Stomach smooth muscle (tissue), 2 donors: ENCODE data around the gene PPP2R5C.
"Not testable (repeated sequence)": the region's sequence is repeated elsewhere in the genome, so short reads cannot be mapped to it uniquely, and the experiment has no call there.

Experiments used
- H3K27ac ChIP-seq: one replicate; pipeline ENCODE4 v1.7.0; 2013; ENCODE audit warnings: mild to moderate bottlenecking, low read length, inconsistent platforms
- H3K27me3 ChIP-seq, 2 donors: one replicate each; pipeline ENCODE4 v1.7.0; 2013; ENCODE audit warnings: low read length in 2 of 2; ENCODE audit not compliant: insufficient read depth in 2 of 2, control insufficient read depth in 1 of 2
- H3K36me3 ChIP-seq, 2 donors: one replicate each; pipeline ENCODE4 v1.7.0; 2013; ENCODE audit warnings: low read length in 2 of 2; ENCODE audit not compliant: control insufficient read depth in 2 of 2, insufficient read depth in 2 of 2
- H3K4me1 ChIP-seq: one replicate; pipeline ENCODE4 v1.7.0; 2013; ENCODE audit warnings: low read length; ENCODE audit not compliant: control insufficient read depth, insufficient read depth
- H3K4me3 ChIP-seq, 2 donors: one replicate each; pipeline ENCODE4 v1.7.0; 2013; ENCODE audit warnings: low read length in 2 of 2
- H3K9ac ChIP-seq, 2 donors: one replicate each; pipeline ENCODE4 v1.7.0; 2013; ENCODE audit warnings: low read length in 2 of 2, mild to moderate bottlenecking in 1 of 2
- H3K9me3 ChIP-seq, 2 donors: one replicate each; pipeline ENCODE4 v1.7.0; 2013; ENCODE audit warnings: low read length in 2 of 2; ENCODE audit not compliant: control insufficient read depth in 2 of 2
- donor health status: healthy.
- donor health status: Pancreatic carcinoma.

The PPP2R5C gene

DNA sequence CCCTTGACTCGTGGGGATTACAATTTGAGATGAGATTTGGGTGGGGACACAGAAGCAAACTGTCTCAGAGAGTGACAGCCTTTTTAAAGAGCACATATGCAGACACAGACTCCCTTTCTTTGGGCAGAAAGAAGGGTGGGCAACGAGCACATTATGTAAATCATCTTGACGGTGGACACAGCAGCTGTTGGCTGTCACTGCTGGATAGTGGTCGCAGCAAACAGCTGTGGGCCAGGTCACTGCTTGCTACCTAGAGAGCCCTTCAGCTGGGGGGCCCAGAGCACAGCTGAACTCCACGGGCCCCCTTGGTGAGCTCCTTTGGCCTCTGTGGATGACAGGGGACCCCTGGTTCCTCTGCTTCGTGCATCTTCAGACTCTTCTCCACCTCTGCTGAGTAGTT, 23.1 kb downstream of the PPP2R5C start:
- Histone ChIP-seq H3K27me3 (no peaks in the 10 kb centered on the region), H3K9ac (no peak overlapping the region), H3K36me3 (peaks cover 0 to 3% of the 10 kb centered on the region in 2 donors), H3K4me3 (no peak overlapping the region), H3K27ac (no peak overlapping the region), H3K9me3 (no peaks in the 10 kb centered on the region), H3K4me1 (peaks cover 15% of the 10 kb centered on the region)

DNA sequence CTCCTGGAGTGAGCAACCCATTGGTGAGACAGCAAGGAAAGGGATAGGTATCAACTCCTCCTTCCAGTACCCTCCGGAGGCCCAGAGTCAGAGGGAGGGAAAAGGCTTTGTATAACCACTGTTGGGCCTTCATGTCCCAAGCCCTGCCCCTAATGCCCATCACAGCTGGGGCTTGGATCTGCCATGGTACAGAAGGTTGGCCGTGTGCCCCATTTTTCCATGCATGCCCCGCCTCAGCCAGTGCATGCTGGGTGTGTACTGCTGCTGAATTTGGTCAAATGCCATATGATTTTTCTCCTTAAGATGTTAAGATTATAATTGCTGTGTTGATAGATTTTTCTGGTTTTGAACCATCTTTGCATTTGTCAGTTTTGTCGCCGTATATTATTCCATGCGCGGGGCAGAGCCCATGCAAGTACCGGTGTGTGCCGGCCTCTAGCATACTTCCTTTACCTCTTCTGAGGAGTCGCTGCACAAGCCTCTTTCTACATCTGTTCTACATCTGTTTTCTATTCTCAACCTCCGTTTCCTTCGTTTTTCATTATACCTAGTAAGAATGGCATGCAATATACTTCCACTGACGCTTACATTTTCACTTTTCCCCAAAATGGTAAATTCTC, 26.6 kb downstream of the PPP2R5C start:
- H3K4me1 ChIP-seq = peaks cover 6% of the 10 kb centered on the region
- H3K9me3 ChIP-seq = no peaks in the 10 kb centered on the region
- H3K4me3 ChIP-seq = no peak overlapping the region
- no peak overlapping the region for H3K27ac ChIP-seq
- no peak overlapping the region for H3K9ac ChIP-seq
- no peaks in the 10 kb centered on the region for H3K27me3 ChIP-seq
- peaks cover 0 to 3% of the 10 kb centered on the region in 2 donors for H3K36me3 ChIP-seq

DNA sequence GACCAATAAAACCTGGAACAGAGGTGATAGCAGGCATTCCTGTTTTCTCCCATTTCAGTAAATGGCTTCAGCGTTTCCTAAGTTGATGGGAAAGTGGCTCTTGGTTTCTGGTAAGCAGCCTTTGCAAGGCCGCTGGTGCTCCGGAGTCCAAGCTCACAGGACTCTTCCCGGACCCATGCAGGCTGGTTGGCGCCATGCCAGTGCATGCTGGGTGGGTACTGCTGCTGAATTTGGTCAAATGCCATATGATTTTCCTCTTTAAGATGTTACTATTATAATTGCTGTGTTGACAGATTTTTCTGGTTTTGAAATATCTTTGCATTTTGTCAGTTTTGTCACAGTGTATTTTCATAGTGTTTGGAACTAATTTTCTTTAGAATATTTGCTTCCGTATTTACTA, 27.7 kb downstream of the PPP2R5C start:
- Histone ChIP-seq H3K4me1 (peaks cover 3% of the 10 kb centered on the region), H3K27ac (no peak overlapping the region), H3K36me3 (no peaks in the 10 kb centered on the region), H3K27me3 (no peaks in the 10 kb centered on the region), H3K9ac (no peak overlapping the region), H3K9me3 (no peaks in the 10 kb centered on the region), H3K4me3 (no peak overlapping the region)

DNA sequence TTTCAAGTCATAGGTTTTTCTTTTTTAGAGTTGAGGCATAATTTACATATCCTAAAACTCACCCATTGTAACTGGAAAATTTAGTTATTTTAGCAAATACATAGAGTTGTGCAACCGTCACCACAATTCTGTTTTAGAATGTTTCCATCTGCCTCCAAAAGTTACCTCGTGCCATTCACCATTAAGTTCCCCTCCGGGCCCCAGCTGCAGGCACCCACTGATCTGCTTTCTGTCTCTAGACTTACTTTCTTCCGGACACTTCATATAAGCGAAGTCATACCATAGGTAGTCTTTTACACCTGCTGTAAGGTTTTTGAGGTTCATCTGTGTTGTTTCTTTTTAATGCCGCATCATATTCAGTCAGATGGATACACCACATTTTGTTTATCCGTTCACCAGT, 28.7 kb downstream of the PPP2R5C start:
- Histone ChIP-seq H3K9ac (no peak overlapping the region), H3K4me1 (peaks cover 3% of the 10 kb centered on the region), H3K27ac (no peak overlapping the region), H3K9me3 (no peaks in the 10 kb centered on the region), H3K27me3 (no peaks in the 10 kb centered on the region), H3K36me3 (no peaks in the 10 kb centered on the region), H3K4me3 (no peak overlapping the region)

DNA sequence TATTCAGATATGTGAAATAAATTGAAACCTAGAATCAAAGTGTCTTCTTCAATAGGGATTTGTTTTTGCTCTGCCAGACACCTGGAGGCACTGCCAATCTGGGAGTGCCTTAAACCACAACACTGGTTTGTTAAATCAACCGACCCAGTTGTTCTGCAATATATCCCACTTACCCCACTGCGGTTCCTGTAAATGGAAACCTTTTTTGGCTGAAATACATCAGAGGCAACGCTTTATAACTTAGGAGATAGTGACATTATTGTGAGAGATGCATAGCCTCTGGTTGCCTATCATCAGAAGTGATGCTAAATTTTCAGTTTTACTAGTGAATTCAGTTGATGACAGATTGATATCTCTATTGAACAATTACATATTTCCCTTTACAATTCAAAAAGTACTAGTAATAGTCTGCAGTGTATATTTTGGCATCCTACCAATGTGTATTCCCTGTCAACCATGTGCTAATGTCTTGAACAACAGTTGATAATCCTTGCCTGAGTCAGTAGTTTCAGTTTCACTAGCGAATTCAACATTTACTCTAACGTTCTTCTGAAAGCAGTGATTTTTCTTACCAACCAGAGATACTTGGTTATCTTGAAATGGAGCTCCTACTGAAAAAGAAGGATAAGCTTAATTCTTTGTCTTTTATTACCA, 30.5 kb downstream of the PPP2R5C start:
- Histone ChIP-seq H3K4me3 (peak overlapping the region; percentile 30 to 37), H3K9ac (peak overlapping the region; percentile 6 to 58), H3K27me3 (no peaks in the 10 kb centered on the region), H3K36me3 (peaks cover 0 to under 1% of the 10 kb centered on the region in 2 donors), H3K4me1 (peaks cover 4% of the 10 kb centered on the region), H3K9me3 (no peaks in the 10 kb centered on the region), H3K27ac (peak overlapping the region; percentile 2)

DNA sequence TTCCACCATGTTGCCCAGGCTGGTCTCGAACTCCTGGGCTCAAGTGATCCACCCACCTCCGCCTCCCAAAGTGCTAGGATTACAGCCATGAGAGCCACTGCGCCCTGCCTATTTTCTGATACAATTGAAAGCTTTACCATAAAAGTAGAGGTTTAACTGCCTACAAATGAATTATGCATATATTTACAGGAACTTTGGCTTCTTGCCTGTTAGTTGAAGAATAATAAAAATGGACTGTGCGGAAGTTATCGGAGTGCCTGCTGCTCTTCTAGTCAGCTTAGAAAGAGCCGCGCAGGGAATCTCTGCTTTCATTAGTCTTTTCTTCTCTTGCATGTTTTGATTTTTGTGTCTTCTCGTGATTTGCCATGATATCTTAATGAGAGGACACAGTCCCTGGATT, 34.5 kb downstream of the PPP2R5C start:
- peaks cover 0 to 3% of the 10 kb centered on the region in 2 donors for H3K36me3 ChIP-seq
- H3K4me1 ChIP-seq = peaks cover 29% of the 10 kb centered on the region
- no peaks in the 10 kb centered on the region for H3K9me3 ChIP-seq
- no peak overlapping the region for H3K27ac ChIP-seq
- no peaks in the 10 kb centered on the region for H3K27me3 ChIP-seq
- H3K9ac ChIP-seq = no peak overlapping the region
- no peak overlapping the region for H3K4me3 ChIP-seq

DNA sequence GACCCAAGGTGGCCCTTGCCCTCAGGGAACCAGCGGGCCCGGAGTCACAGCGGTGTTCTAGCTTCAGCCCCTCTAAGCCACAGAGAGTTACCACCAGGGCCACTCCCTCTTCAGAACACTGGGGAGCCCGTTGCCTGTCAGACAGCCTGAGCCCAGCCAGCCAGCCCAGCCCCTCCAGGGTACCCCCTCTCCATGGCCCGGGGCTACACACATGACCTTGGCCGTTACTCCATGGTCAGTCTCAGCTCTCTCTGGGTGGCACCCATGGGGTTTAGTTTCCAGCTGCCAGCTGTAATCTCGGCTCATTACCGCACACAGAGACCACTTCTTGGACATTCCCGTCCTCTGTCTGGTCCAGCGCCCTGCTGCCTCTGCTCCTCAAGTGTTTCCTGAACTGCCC, 35.0 kb downstream of the PPP2R5C start:
- Histone ChIP-seq H3K27ac (no peak overlapping the region), H3K4me3 (no peak overlapping the region), H3K9me3 (no peaks in the 10 kb centered on the region), H3K36me3 (peaks cover 0 to 3% of the 10 kb centered on the region in 2 donors), H3K9ac (no peak overlapping the region), H3K4me1 (peaks cover 29% of the 10 kb centered on the region), H3K27me3 (no peaks in the 10 kb centered on the region)

DNA sequence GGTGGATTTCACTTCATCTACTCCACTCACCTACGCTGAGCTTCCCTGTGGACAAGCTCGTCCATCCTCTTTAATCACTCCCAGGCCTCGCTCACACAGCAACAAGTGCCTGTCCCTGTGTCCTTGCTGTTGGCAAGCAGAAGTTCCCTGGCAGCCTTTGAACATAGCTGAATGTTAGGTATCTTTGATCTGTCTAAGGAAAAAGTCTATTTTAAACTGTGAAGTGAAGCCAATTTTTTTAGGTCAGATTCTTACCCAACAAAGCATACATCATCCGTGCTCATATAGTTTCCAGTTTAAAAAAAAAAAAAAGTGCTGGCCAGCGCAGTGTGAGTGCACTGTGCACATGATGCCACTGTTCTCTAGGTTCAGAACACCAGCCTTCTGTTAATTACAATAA, 36.3 kb downstream of the PPP2R5C start:
- Histone ChIP-seq H3K9me3 (no peaks in the 10 kb centered on the region), H3K27me3 (no peaks in the 10 kb centered on the region), H3K4me3 (peak overlapping the region in 1 of 2 donors; percentile 44), H3K9ac (peak overlapping the region in 1 of 2 donors; percentile 55), H3K4me1 (peaks cover 26% of the 10 kb centered on the region), H3K27ac (peak overlapping the region; percentile 84), H3K36me3 (peaks cover 0 to 3% of the 10 kb centered on the region in 2 donors)

DNA sequence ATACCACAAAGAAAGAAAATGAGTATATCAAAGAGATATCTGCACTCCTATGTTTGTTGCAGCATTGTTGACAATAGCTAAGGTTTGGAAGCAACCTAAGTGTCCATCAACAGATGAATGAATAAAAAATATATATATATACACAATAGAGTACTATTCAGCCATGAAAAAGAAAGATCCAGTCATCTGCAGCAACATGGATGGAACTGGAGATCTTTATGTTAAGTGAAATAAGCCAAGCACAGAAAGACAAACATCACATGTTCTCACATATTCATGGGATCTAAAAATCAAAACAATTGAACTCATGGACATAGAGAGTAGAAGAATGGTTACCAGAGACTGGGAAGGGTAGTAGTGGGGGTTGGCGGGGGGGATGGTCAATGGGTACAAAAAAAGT, 42.9 kb downstream of the PPP2R5C start:
- not testable (repeated sequence) for H3K27ac ChIP-seq, H3K9ac ChIP-seq, H3K4me3 ChIP-seq, H3K9me3 ChIP-seq, H3K27me3 ChIP-seq, H3K4me1 ChIP-seq, H3K36me3 ChIP-seq

DNA sequence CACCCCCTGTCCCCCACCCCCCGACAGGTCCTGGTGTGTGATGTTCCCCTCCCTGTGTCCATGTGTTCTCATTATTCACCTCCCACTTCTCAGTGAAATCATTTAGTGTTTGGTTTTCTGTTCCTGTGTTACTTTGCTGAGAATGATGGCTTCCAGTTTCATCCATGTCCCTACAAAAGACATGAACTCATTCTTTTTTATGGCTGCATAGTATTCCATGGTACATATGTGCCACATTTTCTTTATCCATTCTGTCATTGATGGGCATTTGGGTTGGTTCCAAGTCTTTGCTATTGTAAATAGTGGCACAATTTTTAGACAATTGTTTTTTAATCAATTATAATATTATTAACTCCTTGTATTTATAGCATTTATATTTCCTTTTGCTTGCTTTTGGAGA, 44.7 kb downstream of the PPP2R5C start:
- not testable (repeated sequence) for H3K9me3 ChIP-seq, H3K36me3 ChIP-seq, H3K27me3 ChIP-seq, H3K27ac ChIP-seq, H3K4me1 ChIP-seq, H3K4me3 ChIP-seq, H3K9ac ChIP-seq

DNA sequence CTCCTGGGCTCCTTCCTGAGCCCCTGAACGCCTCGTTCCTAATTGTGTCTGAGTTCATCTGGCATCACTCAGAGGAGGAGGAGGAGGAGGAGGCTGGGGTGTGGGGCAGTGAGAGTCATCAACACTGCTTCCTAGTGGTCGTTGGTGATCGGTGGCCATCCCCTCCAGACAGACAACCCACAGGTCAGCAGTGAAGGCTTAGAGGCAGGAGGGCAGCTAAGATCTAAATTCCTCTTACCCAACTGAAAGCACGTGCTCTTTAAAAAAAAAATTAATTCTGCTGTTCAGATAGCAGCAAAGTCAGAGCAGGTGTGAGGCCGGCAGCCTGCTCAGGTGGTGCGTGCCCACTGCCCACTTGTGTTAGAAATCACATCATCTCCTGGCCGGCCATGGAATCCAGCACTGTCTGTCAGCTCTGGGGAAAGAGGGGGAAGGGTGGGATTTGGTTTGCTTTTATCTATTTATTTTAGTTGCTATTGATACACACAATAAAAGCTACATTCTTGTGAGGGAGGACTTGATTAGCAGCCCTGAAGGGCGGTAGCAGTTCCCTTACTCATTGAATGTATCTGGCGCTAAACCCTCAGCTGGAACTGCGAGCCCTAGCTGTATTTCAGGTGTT, 46.6 kb downstream of the PPP2R5C start:
- H3K4me1 ChIP-seq = peaks cover 17% of the 10 kb centered on the region
- H3K36me3 ChIP-seq = no peaks in the 10 kb centered on the region
- H3K9me3 ChIP-seq = no peaks in the 10 kb centered on the region
- no peak overlapping the region for H3K27ac ChIP-seq
- H3K9ac ChIP-seq = no peak overlapping the region
- H3K4me3 ChIP-seq = no peak overlapping the region
- H3K27me3 ChIP-seq = no peaks in the 10 kb centered on the region
